Cardiac muscle cell (in vitro differentiated cells and primary cell): ENCODE results near the gene PDXP. TPM values are rescaled to one million over a fixed set of nuclear protein-coding genes. Genes with fewer than 3 reads are reported as not detected.

ENCODE experiments used
- DNase-seq, 2 donors: peaks; one replicate each; pipeline versions ENCODE4 v3.0.0 to v3.0.0-alpha.2; 2010 to 2017; ENCODE audit warnings: low read depth in 1 of 2, low spot score in 1 of 2
- H3K27ac ChIP-seq: fragments of 200-600 bp; sonication (generic); 2 replicates; pipeline ENCODE4 v1.5.1; 2016
- H3K27me3 ChIP-seq: fragments of 200-600 bp; sonication (generic); 2 replicates; pipeline ENCODE4 v1.6.0; 2016; ENCODE audit warnings: control low read depth
- H3K36me3 ChIP-seq: fragments of 200-600 bp; sonication (generic); 2 replicates; pipeline ENCODE4 v1.5.1; 2016; ENCODE audit warnings: control low read depth
- H3K4me1 ChIP-seq: fragments of 200-600 bp; sonication (generic); 2 replicates; pipeline ENCODE4 v1.8.1; 2017; ENCODE audit warnings: low read depth, mild to moderate bottlenecking, mixed run types
- H3K4me3 ChIP-seq: fragments of 200-600 bp; sonication (generic); 2 replicates; pipeline ENCODE4 v1.5.1; 2016; ENCODE audit warnings: mild to moderate bottlenecking
- H3K9me3 ChIP-seq: fragments of 200-600 bp; sonication (generic); 2 replicates; pipeline ENCODE4 v1.5.1; 2017; ENCODE audit warnings: low read depth, mild to moderate bottlenecking, control low read depth
- polyA plus RNA-seq: library from polyadenylated mRNA; unstranded; fragments of >200 nt; fragmentation: Nextera tagmentation; extraction: Ambion mirVana; gene quantifications from 2 replicates; pipeline ENCODE4 v1.2.1, GENCODE V29; 2016
- total RNA-seq: library from RNA; depleted of rRNA; stranded (reverse); fragments of >200 nt; gene quantifications from 2 replicates; pipeline ENCODE4 v1.2.3, GENCODE V29; 2016
- TF ChIP-seq, protein P1 (sequence below): IDR thresholded peaks from 2 replicates; pipeline ENCODE4 v1.5.1; 2012; ENCODE audit warnings: low read depth, mild to moderate bottlenecking, low read length

PDXP gene
- total and polyA plus RNA-seq, 2 experiments from 2014 or later: 48.5 to 117 TPM

DNA sequence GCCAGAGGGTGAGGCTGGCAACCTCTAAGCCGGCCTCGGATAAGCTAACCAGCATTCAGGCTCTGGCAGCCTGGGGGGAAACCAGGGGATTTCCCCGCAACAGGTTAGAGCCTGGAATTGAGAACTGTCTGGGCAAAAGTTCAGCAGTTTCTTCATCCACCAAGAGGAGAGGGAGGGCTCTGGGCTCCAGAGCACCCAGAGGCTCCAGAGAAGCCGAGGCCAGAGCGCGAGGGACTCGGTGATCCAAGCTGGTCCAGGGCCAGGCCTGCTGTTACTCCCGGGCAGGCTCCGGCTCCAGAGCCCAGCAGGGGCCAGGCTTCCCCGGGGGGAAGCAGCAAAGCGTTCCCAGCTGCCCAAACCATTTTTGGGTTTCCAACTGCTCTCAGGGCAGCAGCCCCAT, 32.4 kb upstream of the PDXP start:
- Histone ChIP-seq H3K36me3 (peaks cover 11% of the 10 kb centered on the region), H3K27me3 (no peaks in the 10 kb centered on the region), H3K9me3 (no peaks in the 10 kb centered on the region), H3K4me3 (no peak overlapping the region), H3K4me1 (peaks cover 5% of the 10 kb centered on the region), H3K27ac (no peak overlapping the region)
- TF ChIP-seq, protein P1, sequence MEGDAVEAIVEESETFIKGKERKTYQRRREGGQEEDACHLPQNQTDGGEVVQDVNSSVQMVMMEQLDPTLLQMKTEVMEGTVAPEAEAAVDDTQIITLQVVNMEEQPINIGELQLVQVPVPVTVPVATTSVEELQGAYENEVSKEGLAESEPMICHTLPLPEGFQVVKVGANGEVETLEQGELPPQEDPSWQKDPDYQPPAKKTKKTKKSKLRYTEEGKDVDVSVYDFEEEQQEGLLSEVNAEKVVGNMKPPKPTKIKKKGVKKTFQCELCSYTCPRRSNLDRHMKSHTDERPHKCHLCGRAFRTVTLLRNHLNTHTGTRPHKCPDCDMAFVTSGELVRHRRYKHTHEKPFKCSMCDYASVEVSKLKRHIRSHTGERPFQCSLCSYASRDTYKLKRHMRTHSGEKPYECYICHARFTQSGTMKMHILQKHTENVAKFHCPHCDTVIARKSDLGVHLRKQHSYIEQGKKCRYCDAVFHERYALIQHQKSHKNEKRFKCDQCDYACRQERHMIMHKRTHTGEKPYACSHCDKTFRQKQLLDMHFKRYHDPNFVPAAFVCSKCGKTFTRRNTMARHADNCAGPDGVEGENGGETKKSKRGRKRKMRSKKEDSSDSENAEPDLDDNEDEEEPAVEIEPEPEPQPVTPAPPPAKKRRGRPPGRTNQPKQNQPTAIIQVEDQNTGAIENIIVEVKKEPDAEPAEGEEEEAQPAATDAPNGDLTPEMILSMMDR: peak; percentile 20
- DNase-seq: peak in 1 of 2 donors; percentile 92

DNA sequence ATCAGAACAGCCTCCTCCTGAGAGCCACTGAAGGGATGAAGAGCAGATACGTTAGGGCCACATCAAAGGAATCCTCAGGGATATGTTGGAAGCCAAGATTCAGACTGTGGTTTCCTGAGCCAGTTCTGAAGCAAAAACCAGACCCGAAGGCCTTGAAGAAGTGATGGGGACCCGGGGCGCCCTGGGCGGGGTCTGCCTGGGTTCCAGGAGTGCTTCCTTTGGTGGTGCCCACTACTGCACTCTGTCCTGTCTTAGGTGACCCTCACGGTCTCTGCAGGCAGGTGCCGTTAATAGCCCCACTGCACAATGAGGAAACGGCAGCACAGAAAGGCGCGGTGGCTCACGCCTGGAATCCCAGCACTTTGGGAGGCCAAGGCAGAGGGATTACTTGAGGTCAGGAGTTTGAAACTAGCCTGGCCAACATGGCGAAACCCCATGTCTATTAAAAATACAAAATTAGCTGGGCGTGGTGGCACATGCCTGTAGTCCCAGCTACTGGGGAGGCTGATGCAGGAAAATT, 31.9 kb upstream of the PDXP start:
- DNase-seq: no peak
- H3K4me1 ChIP-seq: peaks cover 9% of the 10 kb centered on the region
- H3K9me3 ChIP-seq: no peaks in the 10 kb centered on the region
- H3K36me3 ChIP-seq: peaks cover 11% of the 10 kb centered on the region
- TF ChIP-seq, protein P1: no peak
- H3K27me3 ChIP-seq: no peaks in the 10 kb centered on the region
- no peak overlapping the region for H3K27ac ChIP-seq
- no peak overlapping the region for H3K4me3 ChIP-seq

DNA sequence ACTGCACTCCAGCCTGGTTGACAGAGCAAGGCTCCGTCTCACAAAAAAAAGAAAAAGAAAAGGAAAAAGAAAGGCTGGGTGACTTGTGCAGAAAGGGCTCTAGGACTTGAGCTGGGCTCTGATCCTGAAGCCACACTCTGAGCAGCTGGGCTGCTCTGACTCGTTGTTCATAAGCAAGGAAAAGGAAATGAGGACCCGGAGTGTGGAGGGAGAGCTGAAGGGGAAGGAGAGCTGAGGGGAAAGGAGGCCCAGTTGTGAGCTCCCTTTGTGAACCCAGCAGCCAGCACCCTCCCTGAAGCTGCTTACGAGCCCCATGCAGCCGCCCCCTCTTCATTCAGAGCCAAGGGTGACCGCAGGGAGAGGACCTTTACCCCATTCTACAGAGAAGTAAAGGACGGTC, 31.4 kb upstream of the PDXP start:
- Histone ChIP-seq H3K27ac (no peak overlapping the region), H3K4me3 (no peak overlapping the region), H3K9me3 (no peaks in the 10 kb centered on the region), H3K36me3 (peaks cover 11% of the 10 kb centered on the region), H3K4me1 (peaks cover 10% of the 10 kb centered on the region), H3K27me3 (no peaks in the 10 kb centered on the region)
- DNase-seq: peak in 1 of 2 donors; percentile 16
- TF ChIP-seq, protein P1: no peak

DNA sequence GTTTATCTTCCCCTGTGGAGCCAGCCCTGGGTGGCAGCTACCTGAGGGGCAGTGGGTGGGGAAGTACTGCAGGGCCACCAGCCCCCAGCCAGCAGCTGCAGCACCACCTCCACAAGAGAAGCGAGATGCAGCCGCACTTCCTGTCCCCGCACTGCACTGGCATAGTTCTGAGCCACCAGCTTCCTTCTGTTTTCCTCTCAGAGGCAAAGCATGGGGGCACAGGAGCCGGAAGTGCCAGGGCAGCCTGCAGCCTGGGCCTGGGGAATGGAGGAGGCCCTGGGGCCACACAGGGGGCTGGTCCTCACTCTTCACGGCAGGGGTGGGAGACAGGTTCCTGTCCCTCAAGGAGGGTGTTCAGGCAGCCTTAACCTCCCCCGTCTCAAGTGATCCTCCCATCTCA, 31.0 kb upstream of the PDXP start:
- Histone ChIP-seq H3K4me3 (no peak overlapping the region), H3K4me1 (peaks cover 10% of the 10 kb centered on the region), H3K9me3 (no peaks in the 10 kb centered on the region), H3K36me3 (peaks cover 11% of the 10 kb centered on the region), H3K27me3 (no peaks in the 10 kb centered on the region), H3K27ac (no peak overlapping the region)
- TF ChIP-seq, protein P1: no peak
- DNase-seq: no peak

DNA sequence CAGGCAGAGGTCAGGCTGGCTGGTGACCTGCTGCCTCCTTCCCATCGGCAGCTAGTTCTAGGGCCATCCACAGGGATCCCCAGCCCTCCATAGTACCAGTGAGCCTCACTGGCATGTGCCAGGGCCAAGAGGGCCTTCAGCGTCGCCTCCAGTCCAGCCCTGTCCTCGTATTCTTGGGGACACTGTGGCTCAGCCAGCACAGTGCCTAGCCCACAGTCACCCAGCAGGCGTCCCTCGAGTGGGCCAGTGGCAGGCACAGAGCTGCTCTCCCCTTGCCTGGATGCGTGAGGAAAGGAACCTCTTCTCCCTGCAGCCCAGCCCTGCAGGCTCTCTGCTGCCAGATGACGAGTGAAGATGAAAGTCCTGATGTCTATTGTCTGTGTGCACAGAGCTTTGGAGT, 29.7 kb upstream of the PDXP start:
- Histone ChIP-seq H3K36me3 (peaks cover 11% of the 10 kb centered on the region), H3K27ac (no peak overlapping the region), H3K4me3 (no peak overlapping the region), H3K9me3 (no peaks in the 10 kb centered on the region), H3K4me1 (peaks cover 16% of the 10 kb centered on the region), H3K27me3 (no peaks in the 10 kb centered on the region)
- no peak for DNase-seq
- TF ChIP-seq, protein P1: no peak
